Measurements from ENCODE around the gene TSPYL4.
A peak's percentile ranks its signal among the peaks of the same experiment; 100 is the strongest.

- TF ChIP-seq CTCF (IDR thresholded peaks at IDR 0.05; ENCODE audit: poor library complexity, severe bottlenecking): no peak
- TF ChIP-seq POLR2AphosphoS5 (IDR thresholded peaks at IDR 0.05): peak; percentile 11
- no peak for TF ChIP-seq EP300 (conservative IDR thresholded peaks at IDR 0.05; ENCODE audit: poor library complexity, severe bottlenecking)
- TF ChIP-seq TAF1 (IDR thresholded peaks at IDR 0.05; ENCODE audit: low read depth): no peak
- no peak for TF ChIP-seq REST (IDR thresholded peaks at IDR 0.05; ENCODE audit: borderline replicate concordance)
These were observed 1.4 kb upstream of the TSPYL4 start for GRCh38 chr6:116255246-116255800.

Data from neural cell (in vitro differentiated cells).